ENCODE results near the gene LARGE2.

The LARGE2 gene

DNA sequence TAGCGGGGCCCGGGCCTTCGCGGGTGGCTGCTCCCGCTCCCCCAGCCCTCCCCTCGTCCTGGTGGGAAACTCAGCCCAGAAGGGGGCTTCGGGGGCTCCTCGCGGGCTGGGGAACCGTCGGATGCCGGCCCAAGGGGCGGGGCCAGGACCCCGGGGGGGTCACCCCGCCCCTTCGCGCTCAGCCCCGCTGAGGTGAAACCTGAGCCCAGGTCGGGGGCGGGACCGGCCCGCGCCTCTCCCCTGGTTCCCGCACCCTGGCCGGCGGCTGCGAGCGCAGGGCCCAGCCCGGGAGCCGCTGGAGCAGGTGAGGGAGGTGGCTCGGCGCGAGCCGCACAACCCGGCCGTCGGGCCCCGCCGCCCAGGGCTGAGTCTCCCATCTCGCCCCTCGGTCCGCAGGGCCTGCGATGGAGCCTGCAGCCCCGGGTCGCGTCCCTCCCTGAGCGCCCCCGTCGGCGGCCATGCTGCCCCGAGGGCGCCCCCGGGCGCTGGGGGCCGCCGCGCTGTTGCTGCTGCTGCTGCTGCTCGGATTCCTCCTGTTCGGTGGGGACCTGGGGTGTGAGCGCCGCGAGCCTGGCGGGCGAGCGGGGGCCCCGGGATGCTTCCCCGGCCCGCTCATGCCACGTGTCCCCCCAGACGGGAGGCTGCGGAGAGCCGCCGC is at the start of gene LARGE2:
LARGE2 (plus strand) TSS at position 232 of the 658 bp plus-strand sequence; CDS start at position 459, 227 bp downstream.
- no peak within 1 kb of the TSS for H3K4me3 ChIP-seq (ENCODE audit: low read depth, low read length)
- no peak for DNase-seq (ENCODE audit: low read depth, low spot score)
- in situ Hi-C loops (cut with HindIII; ENCODE audit: low sequenced_read_pairs) = no loop called here
- TF ChIP-seq, protein P1, sequence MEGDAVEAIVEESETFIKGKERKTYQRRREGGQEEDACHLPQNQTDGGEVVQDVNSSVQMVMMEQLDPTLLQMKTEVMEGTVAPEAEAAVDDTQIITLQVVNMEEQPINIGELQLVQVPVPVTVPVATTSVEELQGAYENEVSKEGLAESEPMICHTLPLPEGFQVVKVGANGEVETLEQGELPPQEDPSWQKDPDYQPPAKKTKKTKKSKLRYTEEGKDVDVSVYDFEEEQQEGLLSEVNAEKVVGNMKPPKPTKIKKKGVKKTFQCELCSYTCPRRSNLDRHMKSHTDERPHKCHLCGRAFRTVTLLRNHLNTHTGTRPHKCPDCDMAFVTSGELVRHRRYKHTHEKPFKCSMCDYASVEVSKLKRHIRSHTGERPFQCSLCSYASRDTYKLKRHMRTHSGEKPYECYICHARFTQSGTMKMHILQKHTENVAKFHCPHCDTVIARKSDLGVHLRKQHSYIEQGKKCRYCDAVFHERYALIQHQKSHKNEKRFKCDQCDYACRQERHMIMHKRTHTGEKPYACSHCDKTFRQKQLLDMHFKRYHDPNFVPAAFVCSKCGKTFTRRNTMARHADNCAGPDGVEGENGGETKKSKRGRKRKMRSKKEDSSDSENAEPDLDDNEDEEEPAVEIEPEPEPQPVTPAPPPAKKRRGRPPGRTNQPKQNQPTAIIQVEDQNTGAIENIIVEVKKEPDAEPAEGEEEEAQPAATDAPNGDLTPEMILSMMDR (IDR thresholded peaks at IDR 0.05; ENCODE audit: low read depth, low read length) = no peak

DNA sequence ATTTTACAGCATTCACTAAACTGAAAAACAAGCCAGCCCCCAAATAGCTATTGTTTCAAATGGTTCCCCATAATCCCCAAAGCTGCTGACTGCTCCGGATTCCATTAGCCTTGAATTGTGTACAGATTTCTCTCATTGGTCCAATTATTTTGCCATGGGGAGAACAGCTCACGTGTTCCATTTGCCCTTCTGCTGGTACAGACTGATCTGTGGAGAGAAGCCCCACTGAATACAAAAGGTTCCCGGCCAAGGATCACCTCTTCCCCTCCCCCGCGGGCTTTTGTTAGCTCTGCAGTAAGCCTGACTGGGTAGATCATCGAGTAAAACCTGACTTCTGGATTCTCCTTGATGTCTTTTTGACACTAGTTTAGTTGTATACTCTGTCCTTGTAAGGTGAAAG is 46.1 kb upstream of the LARGE2 start:
- no peak overlapping the region for H3K4me3 ChIP-seq (ENCODE audit: low read depth, low read length)
- DNase-seq (ENCODE audit: low read depth, low spot score) = no peak
- in situ Hi-C loops (cut with HindIII; ENCODE audit: low sequenced_read_pairs) = no loop called here
- TF ChIP-seq, protein P1 (IDR thresholded peaks at IDR 0.05; ENCODE audit: low read depth, low read length) = no peak

DNA sequence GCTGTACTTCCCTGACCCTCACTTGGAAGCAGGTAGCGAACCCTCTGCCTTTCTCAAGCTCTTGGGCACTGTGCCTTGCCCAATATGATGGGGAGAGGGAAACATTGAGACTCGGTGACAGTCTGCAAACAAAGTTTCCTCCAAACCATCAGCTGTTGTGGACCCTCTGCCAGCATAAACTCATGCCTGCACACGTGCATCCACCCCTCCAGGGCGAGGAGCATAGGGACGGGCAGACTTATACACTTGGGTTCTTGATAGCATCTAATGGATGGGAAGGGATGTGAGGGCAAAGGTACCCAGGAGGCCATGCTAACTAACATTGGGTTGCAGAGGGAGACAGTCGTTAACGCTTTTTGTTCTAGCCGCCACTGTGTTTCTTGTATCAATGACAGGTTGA is 45.2 kb upstream of the LARGE2 start:
- TF ChIP-seq, protein P1 (IDR thresholded peaks at IDR 0.05; ENCODE audit: low read depth, low read length) = no peak
- H3K4me3 ChIP-seq (ENCODE audit: low read depth, low read length) = no peak overlapping the region
- in situ Hi-C loops (cut with HindIII; ENCODE audit: low sequenced_read_pairs) = no loop called here
- no peak for DNase-seq (ENCODE audit: low read depth, low spot score)

DNA sequence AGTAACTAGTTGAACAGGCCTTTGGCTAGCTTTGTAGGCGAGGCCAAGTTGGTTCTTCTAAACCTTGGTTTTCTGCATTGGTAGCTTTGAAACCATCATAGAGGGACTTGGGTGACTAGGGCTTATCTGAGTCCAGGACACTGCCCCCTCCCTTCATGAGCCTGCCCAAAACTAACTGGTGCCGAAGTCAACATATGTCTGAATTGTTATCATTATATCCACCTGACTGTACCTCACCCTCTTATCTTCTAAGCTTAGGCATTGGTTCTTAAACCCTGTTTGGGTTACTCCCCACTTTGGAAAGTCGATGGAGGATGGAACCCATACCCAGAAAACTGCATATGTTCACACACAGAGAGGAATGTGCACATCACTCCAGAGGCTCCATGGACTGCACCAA is 44.6 kb upstream of the LARGE2 start:
- no peak for DNase-seq (ENCODE audit: low read depth, low spot score)
- TF ChIP-seq, protein P1 (IDR thresholded peaks at IDR 0.05; ENCODE audit: low read depth, low read length) = no peak
- in situ Hi-C loops (cut with HindIII; ENCODE audit: low sequenced_read_pairs) = no loop called here
- no peak overlapping the region for H3K4me3 ChIP-seq (ENCODE audit: low read depth, low read length)

DNA sequence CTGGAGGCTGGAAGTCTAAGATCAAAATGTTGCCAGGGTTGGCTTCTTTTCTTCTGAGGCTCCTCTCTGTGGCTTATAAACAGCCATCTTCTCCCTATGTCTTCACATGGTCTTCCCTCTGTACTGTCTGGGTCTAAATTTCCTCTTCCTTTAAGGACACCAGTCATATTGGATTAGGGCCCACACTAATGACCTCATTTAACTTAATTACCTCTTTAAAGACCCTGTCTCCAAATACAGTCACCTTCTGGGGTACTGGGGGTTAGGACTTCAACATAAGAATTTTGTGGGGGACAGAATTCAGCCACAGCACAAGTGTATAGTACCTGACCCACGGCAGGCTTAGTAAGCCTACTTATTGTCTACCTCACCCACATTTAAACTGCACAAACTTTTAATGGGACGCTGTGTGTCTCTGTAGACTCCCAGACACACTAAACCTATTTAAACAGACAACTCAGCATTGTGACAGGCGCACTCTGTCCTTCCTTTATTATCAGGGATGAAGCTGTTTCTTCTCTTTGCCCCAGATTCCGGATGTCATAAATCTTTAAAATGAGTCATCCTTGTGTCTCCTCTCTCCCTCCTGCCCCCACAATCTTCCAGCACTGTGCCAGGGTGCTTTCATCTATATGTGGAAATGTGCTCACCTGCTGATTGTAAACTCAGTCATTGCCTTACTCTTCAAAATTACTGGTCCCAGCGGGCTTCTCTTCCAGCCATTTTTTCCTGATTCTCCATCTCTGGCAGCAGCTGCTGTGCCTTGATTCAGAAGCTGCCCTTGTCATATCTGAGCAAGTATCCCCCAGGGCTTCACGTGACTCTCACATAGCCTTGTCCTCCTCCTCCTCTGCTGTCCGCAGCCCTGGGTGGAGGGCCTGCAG is 42.4 kb upstream of the LARGE2 start:
- no peak for DNase-seq (ENCODE audit: low read depth, low spot score)
- H3K4me3 ChIP-seq (ENCODE audit: low read depth, low read length) = no peak overlapping the region
- in situ Hi-C loops (cut with HindIII; ENCODE audit: low sequenced_read_pairs) = no loop called here
- TF ChIP-seq, protein P1 (IDR thresholded peaks at IDR 0.05; ENCODE audit: low read depth, low read length) = no peak

DNA sequence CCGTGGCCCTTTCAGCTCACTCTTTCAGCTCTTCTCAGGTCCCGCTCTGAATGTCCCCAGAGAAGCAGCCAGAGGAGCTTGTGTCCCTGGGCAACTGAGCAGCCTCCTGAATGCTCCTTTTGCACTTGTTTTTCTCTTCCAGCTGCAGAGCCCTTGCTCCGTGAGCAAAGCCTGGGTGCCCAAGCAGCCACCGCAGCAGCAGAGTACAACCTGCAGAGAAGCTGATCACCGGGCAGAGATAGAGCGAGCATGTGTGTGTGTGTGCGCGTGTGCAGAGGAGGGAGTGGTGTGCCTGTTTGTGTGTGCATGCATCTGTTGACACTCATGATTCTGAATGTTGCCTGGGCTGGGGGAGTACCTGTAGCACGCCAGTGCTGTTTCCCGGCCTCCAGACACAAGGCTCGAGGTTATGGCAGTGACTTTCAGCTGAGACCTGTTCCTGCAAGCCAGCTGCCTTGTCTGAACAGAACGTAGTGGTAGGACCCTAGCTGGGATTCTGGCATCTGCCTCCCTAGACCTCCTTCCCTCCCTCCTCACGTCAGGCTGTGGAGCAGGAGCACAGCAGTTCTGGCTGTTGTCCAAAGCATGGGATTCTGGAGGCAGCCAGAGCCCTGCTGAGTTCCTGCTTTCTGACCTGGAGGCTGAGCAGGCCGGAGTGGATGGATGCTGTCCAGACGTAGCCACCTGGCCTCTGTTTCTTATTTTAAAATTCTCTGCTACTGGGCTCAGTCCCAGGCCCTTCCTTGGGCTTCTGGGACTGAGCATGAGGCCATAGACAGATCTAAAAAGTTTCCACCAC is 41.5 kb upstream of the LARGE2 start:
- TF ChIP-seq, protein P1 (IDR thresholded peaks at IDR 0.05; ENCODE audit: low read depth, low read length) = no peak
- in situ Hi-C loops (cut with HindIII; ENCODE audit: low sequenced_read_pairs) = no loop called here
- DNase-seq (ENCODE audit: low read depth, low spot score) = peak; percentile 59
- no peak overlapping the region for H3K4me3 ChIP-seq (ENCODE audit: low read depth, low read length)

Data from astrocyte of the spinal cord (primary cell).